NCI-H2081 (cell line): Measurements from ENCODE around the gene RBMS1.

ENCODE experiments used
- DNase-seq, 2 experiments: peaks; one replicate each; lab custom pipeline; 2025; lab: John Stamatoyannopoulos, UW

Gene RBMS1

GRCh38 chr2:160493227-160494028, at the start of gene RBMS1:
Gene RBMS1, minus strand, starts transcription at chr2:160493807. Its CDS starts 444 bp downstream, at chr2:160493363.
- peak; percentile 51 to 54 for DNase-seq

DNA sequence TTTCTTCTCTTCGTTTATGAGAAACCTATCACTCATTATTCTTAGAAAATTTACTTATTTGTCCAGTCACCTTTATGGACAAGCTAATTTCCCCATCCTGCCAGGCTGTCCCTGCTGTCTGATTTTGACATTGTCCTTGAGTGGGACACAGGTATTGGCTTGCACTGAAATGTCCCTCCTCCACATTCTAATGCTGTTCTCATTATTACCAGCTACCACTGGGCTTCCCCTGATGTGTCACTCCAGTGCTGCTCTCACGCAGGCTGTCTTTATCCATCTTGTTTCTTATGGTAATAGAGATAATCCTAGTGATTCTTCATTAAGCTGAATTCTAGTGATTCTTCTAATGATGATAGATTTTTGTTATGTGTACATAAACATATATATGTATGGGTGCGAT, 48.1 kb upstream of the RBMS1 start:
- DNase-seq, result no peak

GRCh38 chr2:160538559-160539355, 45.1 kb upstream of the RBMS1 start:
- DNase-seq, result no peak

- no peak for DNase-seq
Measured at GRCh38 chr2:160538115-160538514, 44.5 kb upstream of the RBMS1 start.

DNA sequence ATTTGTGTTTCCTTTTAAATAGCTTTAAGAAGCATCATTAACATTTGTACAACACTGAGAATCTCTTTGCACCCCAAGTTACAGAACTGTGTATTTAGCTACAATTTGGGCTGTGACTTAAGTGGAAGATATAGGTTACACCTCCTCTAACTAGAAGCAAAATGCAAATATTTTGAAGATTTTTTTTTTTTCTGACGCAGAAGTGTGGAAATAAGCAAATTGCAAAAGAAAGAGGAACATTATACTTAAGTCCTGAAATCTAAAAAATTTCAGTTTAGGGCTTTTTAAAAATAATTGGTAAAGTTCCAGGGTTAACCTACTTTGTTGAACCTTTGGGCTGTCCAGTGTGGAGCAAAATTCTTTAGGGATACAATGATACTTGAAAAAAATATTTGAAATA, 41.4 kb upstream of the RBMS1 start:
- no peak for DNase-seq

- no peak for DNase-seq
Measured at GRCh38 chr2:160534249-160534648, 40.6 kb upstream of the RBMS1 start.

GRCh38 chr2:160533482-160533881, 39.9 kb upstream of the RBMS1 start:
- DNase-seq, result no peak

GRCh38 chr2:160532388-160532787, 38.8 kb upstream of the RBMS1 start:
- DNase-seq, result no peak

DNA sequence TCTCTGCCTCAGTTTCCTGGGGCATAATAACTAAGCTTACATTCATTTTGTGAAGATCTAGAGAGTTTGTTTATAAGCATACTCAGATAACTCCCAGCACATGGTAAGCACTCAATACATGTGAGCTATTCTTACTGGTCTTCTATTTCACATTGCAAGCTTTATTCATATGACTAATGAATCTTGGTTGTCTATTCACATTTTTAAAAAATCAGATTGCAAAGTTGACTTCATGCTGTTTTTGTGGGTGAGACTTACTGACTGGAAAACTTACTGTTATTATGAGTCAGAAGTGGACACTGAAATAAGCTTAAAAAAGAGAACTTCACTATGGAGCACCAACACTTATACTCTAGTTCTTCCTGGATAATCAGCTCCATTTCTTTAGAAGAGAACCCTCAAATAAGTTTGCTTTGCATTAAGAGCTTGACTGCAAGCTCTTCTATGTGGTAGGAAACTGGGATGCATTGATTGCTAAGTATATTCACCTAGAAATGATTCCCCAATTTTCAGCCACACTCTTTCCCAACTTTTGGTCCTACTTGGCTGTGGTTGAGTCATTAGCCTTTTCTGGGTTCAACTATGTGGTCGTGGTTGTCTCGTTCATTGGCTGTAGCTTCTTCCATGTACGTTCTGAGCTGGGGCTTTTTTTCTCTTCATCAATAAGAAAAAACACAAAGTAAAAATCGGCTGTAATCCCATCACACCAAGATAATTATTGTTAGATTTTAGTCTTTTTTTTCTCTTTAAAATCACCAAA, 29.5 kb upstream of the RBMS1 start:
- DNase-seq, result no peak

GRCh38 chr2:160517731-160518130, 24.1 kb upstream of the RBMS1 start:
- DNase-seq, result no peak

DNA sequence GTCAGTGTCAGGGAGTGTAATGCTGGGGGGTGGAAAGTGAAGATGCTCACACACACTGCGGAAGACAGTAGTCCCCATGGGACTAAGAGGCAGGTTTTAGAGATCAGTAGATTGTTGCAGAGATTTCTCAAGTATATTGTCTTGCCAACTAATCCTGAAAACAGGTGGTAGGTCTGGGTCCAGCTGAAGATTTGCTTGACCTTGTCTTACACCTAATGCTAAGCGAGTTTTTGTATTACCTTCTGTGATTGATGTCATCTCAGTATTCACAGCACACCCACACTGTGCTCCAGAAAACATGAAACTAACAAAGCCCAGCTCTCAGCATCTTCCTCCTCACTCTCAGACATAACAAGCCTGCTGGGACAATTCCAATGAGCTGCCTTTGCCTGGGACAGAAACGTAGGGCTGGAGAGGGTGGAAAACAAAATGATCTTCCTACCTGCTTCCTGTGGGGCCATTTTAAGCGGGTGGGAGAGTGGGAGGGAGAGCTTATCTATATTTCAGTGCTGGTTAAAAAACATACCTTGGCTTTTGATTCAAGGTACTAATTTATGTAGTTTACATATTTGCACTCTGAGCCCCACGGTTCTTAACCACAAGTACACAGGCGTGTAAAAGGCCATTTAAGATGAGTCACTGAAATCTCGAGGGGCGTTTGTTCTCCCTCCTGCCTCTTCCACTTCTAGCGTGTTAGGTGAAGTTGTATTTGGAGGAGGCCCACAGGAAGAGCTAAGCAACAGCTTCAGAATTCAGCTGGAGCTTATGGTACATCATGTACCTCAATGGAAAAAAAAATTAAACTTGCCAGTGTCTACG, 23.1 kb upstream of the RBMS1 start:
- no peak for DNase-seq

DNA sequence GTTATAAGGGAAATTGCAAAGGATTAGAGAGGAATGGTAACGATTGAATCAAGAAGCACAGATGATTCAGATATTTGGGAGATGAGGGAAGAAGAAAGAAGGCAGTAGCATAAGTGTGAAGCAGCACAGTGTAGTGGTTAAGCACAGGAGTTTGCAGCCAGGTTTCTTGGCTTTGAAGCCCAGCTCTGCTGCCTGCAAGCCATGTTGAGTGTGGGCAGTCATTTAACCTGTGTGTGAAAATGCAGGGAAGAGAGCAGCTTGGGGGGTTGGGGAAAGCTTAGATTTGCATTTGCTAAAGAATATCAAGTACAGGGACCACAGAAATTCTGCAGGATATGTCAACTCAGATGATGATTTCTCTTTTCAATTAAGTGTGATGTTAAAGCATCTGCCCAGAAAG, 21.5 kb upstream of the RBMS1 start:
- no peak for DNase-seq

DNA sequence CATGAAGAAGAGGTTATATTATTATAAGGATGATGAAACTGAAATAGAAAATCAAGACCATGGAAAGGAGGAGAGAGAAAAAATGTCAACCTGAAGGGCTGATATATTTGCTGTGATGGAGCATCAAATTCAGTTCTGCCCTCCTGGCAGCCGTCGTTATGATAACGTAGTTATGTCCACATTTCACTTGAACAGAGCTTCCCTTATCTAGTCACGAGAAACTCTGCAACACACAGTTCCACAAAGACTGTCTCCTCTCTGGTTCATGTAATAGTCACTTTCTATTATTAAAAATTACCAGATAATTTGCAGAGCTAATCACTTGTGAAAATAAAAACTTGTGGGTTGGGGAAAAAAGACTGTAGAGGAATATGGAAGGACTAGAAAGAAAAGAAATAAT, 19.5 kb upstream of the RBMS1 start:
- no peak for DNase-seq

DNA sequence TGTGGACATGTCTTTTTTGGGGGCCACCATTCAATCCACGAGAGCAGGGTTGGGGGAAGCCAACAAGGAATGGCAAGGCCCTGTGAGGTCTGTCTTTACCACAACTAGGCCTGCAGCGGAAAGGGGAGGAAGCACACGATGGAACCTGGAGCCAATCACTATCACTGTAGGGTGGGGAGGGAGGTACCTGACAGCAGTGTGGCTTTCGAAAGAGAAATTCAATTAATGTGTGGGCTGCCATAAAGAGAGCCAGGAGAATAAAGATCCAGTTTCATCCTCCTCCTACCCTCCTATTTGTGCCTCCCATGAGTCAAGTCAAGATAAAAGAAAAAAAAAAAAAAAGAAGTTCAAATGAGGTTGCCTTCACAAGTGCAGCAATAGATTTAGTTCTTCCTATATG, 18.9 kb upstream of the RBMS1 start:
- no peak for DNase-seq

DNA sequence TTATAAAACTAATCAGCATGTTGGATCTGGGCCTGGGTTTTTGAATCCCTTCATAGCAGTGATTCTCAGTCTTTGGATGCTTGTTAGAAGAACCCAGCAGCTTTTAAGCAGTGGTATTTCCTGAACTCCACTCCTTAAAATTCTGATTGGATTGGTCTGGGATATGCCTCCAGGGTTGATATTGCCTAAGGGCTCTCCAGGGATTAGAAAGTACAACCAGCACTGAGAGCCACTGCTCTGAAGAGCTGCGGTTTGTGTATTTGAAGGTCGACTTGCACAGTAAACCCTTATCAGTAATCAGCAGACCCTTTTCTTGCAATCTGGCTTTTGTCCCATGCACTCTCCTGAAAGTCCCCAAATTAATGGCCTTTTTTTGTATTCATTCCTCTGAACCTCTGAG, 17.0 kb upstream of the RBMS1 start:
- DNase-seq, result no peak

- no peak for DNase-seq
Measured at GRCh38 chr2:160509016-160509415, 15.4 kb upstream of the RBMS1 start.

DNA sequence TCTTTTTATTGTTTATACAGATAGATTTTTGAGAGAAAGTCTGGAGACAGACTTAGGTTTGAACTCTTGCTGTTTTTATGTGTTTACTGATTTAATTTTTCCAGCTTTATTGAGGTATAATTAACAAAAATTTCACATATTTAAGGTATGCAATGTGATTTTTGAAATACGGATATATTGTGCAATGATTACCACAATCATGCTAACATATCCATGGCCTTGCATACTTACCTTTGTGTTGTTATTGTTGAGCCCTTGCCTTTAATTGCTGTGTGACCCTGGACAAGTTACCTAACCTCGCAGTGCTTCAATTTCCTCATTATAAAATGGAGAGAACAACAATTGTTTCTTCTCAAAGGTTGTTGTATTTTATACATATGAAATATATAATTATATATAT, 13.9 kb upstream of the RBMS1 start:
- no peak for DNase-seq

- DNase-seq, result no peak
Measured at GRCh38 chr2:160507046-160507407, 13.4 kb upstream of the RBMS1 start.

GRCh38 chr2:160506371-160507045, 12.9 kb upstream of the RBMS1 start:
- no peak for DNase-seq

GRCh38 chr2:160505256-160505655, 11.6 kb upstream of the RBMS1 start:
- DNase-seq, result no peak

- DNase-seq, result no peak
Measured at GRCh38 chr2:160502478-160502877, 8.9 kb upstream of the RBMS1 start.
